DND-41 (cell line): ENCODE results near the gene NTSR2.

Source experiments
- EZH2 ChIP-seq: IDR thresholded peaks from 3 replicates; pipeline ENCODE4 v1.6.1; 2012; ENCODE audit warnings: borderline replicate concordance, low read depth, mild to moderate bottlenecking, moderate library complexity, low read length, inconsistent platforms; ENCODE audit not compliant: severe bottlenecking
- TF ChIP-seq, protein P1 (sequence below): IDR thresholded peaks from 2 replicates; pipeline ENCODE4 v1.5.1; 2012; ENCODE audit warnings: borderline replicate concordance, low read length, moderate library complexity, mild to moderate bottlenecking; ENCODE audit not compliant: poor library complexity, severe bottlenecking; ENCODE audit errors: extremely low read depth

DNA sequence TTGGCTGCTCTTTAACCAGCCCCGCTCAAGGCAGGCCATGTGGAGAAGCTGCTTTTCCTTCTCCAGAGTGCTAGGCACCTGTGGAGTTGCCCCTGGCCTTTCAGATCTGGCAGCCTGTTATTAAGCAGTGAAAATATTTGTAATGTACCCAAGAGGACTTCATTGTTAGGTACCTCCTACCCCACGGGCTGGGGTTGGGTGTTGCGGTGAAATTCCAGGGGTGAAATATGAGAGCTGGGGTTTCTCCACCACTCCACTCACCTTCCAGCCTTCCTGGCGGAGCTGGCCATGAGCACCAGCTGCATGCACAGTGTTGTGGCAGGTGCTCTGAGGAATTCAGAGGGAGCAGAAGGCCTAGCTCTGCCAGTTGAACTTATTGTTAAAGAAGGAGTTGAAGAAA is 39.1 kb downstream of the NTSR2 start:
- TF ChIP-seq, protein P1, sequence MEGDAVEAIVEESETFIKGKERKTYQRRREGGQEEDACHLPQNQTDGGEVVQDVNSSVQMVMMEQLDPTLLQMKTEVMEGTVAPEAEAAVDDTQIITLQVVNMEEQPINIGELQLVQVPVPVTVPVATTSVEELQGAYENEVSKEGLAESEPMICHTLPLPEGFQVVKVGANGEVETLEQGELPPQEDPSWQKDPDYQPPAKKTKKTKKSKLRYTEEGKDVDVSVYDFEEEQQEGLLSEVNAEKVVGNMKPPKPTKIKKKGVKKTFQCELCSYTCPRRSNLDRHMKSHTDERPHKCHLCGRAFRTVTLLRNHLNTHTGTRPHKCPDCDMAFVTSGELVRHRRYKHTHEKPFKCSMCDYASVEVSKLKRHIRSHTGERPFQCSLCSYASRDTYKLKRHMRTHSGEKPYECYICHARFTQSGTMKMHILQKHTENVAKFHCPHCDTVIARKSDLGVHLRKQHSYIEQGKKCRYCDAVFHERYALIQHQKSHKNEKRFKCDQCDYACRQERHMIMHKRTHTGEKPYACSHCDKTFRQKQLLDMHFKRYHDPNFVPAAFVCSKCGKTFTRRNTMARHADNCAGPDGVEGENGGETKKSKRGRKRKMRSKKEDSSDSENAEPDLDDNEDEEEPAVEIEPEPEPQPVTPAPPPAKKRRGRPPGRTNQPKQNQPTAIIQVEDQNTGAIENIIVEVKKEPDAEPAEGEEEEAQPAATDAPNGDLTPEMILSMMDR: no peak
- no peak for TF ChIP-seq EZH2
